WTC11 (cell line): ENCODE measurements around the gene KCNIP1. TPM values are rescaled to one million over a fixed set of nuclear protein-coding genes. Genes with fewer than 3 reads are reported as not detected.

Experiments used
- ATAC-seq: fragments of 200-7000 bp; cut with Tn5 transposase; 2 replicates; pipeline ENCODE4 v1.10.0; 2021; ENCODE audit warnings: mild to moderate bottlenecking, moderate library complexity
- CTCF ChIA-PET: fragments of 300-600 bp; sonication (Branson Sonifier 250); formaldehyde crosslinking; loops from one replicate; lab custom pipeline; 2021; ENCODE audit warnings: antibody characterized with exemption; lab: Charles Lee
- POLR2A ChIA-PET: fragments of 350-600 bp; sonication (Branson Sonifier 250); formaldehyde crosslinking; loops from one replicate; lab custom pipeline; 2021; ENCODE audit warnings: antibody characterized with exemption; lab: Charles Lee
- DNase-seq: peaks from one replicate; pipeline ENCODE4 v3.0.0; 2021; ENCODE audit warnings: low spot score
- H3K27ac Mint-ChIP-seq: 2 replicates; pipeline ENCODE4 v1.8.0; 2021; ENCODE audit warnings: mixed read lengths
- H3K27me3 Mint-ChIP-seq: 2 replicates; pipeline ENCODE4 v1.8.0; 2021; ENCODE audit warnings: low read depth, mild to moderate bottlenecking, moderate library complexity, mixed read lengths
- H3K36me3 Mint-ChIP-seq: 2 replicates; pipeline ENCODE4 v1.8.0; 2021; ENCODE audit warnings: mixed read lengths
- H3K4me1 Mint-ChIP-seq: 2 replicates; pipeline ENCODE4 v1.8.0; 2022; ENCODE audit warnings: mixed read lengths
- H3K4me3 Mint-ChIP-seq: 2 replicates; pipeline ENCODE4 v1.8.0; 2021; ENCODE audit warnings: mild to moderate bottlenecking, moderate library complexity, mixed read lengths
- H3K9me3 Mint-ChIP-seq: 2 replicates; pipeline ENCODE4 v1.8.0; 2021; ENCODE audit warnings: mixed read lengths
- ATF2 ChIP-seq: sonication (generic); formaldehyde crosslinking; IDR thresholded peaks from 2 replicates; pipeline ENCODE4 v1.8.1; 2022; ENCODE audit warnings: low read depth, missing genetic modification reagents, borderline replicate concordance
- ATF3 ChIP-seq: sonication (generic); formaldehyde crosslinking; conservative IDR thresholded peaks from 2 replicates; pipeline ENCODE4 v1.8.1; 2022; ENCODE audit warnings: mild to moderate bottlenecking, missing genetic modification reagents
- CREM ChIP-seq: sonication (generic); formaldehyde crosslinking; IDR thresholded peaks from 2 replicates; pipeline ENCODE4 v1.8.1; 2022; ENCODE audit warnings: mild to moderate bottlenecking, missing genetic modification reagents, moderate library complexity
- KAT7 ChIP-seq: sonication (generic); formaldehyde crosslinking; IDR thresholded peaks from 2 replicates; pipeline ENCODE4 v1.8.1; 2023; ENCODE audit warnings: missing genetic modification reagents, mild to moderate bottlenecking, borderline replicate concordance
- MXD4 ChIP-seq: fragments of 250-450 bp; sonication (Bioruptor Pico); IDR thresholded peaks from 2 replicates; pipeline ENCODE4 v1.8.0; 2021; ENCODE audit warnings: mild to moderate bottlenecking, moderate library complexity, borderline replicate concordance
- NFYB ChIP-seq: sonication (generic); formaldehyde crosslinking; conservative IDR thresholded peaks from 2 replicates; pipeline ENCODE4 v1.8.0; 2022; ENCODE audit warnings: low read depth, missing genetic modification reagents
- NR2C2 ChIP-seq: sonication (generic); formaldehyde crosslinking; IDR thresholded peaks from 2 replicates; pipeline ENCODE4 v1.8.0; 2022; ENCODE audit warnings: mild to moderate bottlenecking, missing genetic modification reagents
- STAT6 ChIP-seq: sonication (generic); formaldehyde crosslinking; conservative IDR thresholded peaks from 2 replicates; pipeline ENCODE4 v1.8.1; 2023; ENCODE audit warnings: mild to moderate bottlenecking, low read depth, missing genetic modification reagents, moderate library complexity
- ZNF281 ChIP-seq: sonication (generic); formaldehyde crosslinking; IDR thresholded peaks from 2 replicates; pipeline ENCODE4 v1.8.0; 2023; ENCODE audit warnings: mild to moderate bottlenecking, missing genetic modification reagents
- ZNF425 ChIP-seq: fragments of 250-450 bp; sonication (Bioruptor Pico); conservative IDR thresholded peaks from 2 replicates; pipeline ENCODE4 v1.9.0; 2021; ENCODE audit warnings: mild to moderate bottlenecking
- total RNA-seq: library from RNA; stranded (reverse); gene quantifications from 3 replicates; pipeline ENCODE4 v1.2.3, GENCODE V29; 2021
- TF ChIP-seq, protein P1 (sequence below): sonication (generic); formaldehyde crosslinking; IDR thresholded peaks from 2 replicates; pipeline ENCODE4 v1.8.0; 2022; ENCODE audit warnings: mild to moderate bottlenecking, missing genetic modification reagents
- TF ChIP-seq, protein P2 (sequence below): sonication (generic); formaldehyde crosslinking; IDR thresholded peaks from 2 replicates; pipeline ENCODE4 v1.8.1; 2022; ENCODE audit warnings: mild to moderate bottlenecking, moderate library complexity, missing genetic modification reagents
- TF ChIP-seq, protein P3 (sequence below): sonication (generic); formaldehyde crosslinking; IDR thresholded peaks from 2 replicates; pipeline ENCODE4 v1.8.0; 2023; ENCODE audit warnings: missing genetic modification reagents
- TF ChIP-seq, protein P4 (sequence below): sonication (generic); formaldehyde crosslinking; IDR thresholded peaks from 2 replicates; pipeline ENCODE4 v1.8.1; 2023; ENCODE audit warnings: mild to moderate bottlenecking, missing genetic modification reagents

Gene KCNIP1
- total RNA-seq, 1 experiment from 2014 or later, result 0.59 TPM

DNA sequence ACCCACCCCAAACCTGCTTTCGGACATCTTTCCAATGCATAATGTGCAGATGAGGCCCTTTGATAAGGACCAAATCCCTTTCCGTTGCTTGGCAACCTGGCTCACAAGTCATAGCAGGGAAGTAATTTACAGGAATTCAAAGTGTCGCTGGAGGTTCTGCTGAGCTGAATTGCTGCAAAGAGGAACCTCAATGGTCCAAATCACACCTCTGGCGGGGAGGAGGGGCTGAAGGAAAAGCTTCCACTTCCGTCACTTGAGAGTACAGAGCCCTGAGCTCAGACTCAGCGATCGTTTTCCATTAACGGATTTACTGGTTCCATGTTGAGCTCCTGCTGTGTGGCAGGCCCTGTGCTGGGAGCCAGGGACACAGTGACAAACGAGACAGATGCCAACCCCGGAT is 99.3 kb downstream of the KCNIP1 start:
- Mint-ChIP-seq H3K27ac (no peak overlapping the region), H3K4me3 (no peak overlapping the region), H3K4me1 (peaks cover 3% of the 10 kb centered on the region; the same call in 1 of the 2 replicates), H3K36me3 (no peaks in the 10 kb centered on the region)
- ATAC-seq, result no peak
- no peak for DNase-seq
- TF ChIP-seq ATF2 (CRISPR knock-in tag) (no peak), MXD4 (no peak), NR2C2 (CRISPR knock-in tag) (no peak), KAT7 (CRISPR knock-in tag) (no peak), STAT6 (CRISPR knock-in tag) (no peak), ZNF425 (CRISPR knock-in tag) (no peak), ZNF281 (CRISPR knock-in tag) (no peak), CREM (CRISPR knock-in tag) (no peak), ATF3 (no peak), NFYB (CRISPR knock-in tag) (no peak)
- TF ChIP-seq, protein P1, sequence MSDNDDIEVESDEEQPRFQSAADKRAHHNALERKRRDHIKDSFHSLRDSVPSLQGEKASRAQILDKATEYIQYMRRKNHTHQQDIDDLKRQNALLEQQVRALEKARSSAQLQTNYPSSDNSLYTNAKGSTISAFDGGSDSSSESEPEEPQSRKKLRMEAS, result no peak
- TF ChIP-seq, protein P2, sequence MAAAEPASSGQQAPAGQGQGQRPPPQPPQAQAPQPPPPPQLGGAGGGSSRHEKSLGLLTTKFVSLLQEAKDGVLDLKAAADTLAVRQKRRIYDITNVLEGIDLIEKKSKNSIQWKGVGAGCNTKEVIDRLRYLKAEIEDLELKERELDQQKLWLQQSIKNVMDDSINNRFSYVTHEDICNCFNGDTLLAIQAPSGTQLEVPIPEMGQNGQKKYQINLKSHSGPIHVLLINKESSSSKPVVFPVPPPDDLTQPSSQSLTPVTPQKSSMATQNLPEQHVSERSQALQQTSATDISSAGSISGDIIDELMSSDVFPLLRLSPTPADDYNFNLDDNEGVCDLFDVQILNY (CRISPR knock-in tag), result no peak
- TF ChIP-seq, protein P3, sequence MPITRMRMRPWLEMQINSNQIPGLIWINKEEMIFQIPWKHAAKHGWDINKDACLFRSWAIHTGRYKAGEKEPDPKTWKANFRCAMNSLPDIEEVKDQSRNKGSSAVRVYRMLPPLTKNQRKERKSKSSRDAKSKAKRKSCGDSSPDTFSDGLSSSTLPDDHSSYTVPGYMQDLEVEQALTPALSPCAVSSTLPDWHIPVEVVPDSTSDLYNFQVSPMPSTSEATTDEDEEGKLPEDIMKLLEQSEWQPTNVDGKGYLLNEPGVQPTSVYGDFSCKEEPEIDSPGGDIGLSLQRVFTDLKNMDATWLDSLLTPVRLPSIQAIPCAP (CRISPR knock-in tag), result no peak
- TF ChIP-seq, protein P4, sequence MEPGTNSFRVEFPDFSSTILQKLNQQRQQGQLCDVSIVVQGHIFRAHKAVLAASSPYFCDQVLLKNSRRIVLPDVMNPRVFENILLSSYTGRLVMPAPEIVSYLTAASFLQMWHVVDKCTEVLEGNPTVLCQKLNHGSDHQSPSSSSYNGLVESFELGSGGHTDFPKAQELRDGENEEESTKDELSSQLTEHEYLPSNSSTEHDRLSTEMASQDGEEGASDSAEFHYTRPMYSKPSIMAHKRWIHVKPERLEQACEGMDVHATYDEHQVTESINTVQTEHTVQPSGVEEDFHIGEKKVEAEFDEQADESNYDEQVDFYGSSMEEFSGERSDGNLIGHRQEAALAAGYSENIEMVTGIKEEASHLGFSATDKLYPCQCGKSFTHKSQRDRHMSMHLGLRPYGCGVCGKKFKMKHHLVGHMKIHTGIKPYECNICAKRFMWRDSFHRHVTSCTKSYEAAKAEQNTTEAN (CRISPR knock-in tag), result no peak
- TF ChIP-seq, all 79 proteins: peak for 0
- no peaks in the 10 kb centered on the region for H3K9me3 Mint-ChIP-seq
- peaks cover 9% of the 10 kb centered on the region for H3K27me3 Mint-ChIP-seq
- POLR2A ChIA-PET, result no interaction called here
- CTCF ChIA-PET, result interaction anchor here (0.5 to 4.1 kb wide), 11 partner anchors 9 to 211 kb away, joined by 3 to 36 read pairs (median 5); no protein-coding TSS in a partner anchor
